Measurements from ENCODE around the gene KRTAP10-2.

Gene KRTAP10-2

GRCh38 chr21:44549525-44550211 lies 1.6 kb downstream of the KRTAP10-2 start:
- Histone ChIP-seq H2AFZ (ENCODE audit: low read depth) (no peak overlapping the region), H3K27me3 (ENCODE audit: insufficient read depth, low read depth) (peaks cover 68% of the 10 kb centered on the region), H3K27ac (no peak overlapping the region), H3K36me3 (ENCODE audit: insufficient read depth) (no peaks in the 10 kb centered on the region), H4K20me1 (ENCODE audit: insufficient read depth) (no peaks in the 10 kb centered on the region), H3K9ac (no peak overlapping the region), H3K4me1 (ENCODE audit: low read depth, poor library complexity, severe bottlenecking) (no peaks in the 10 kb centered on the region), H3K4me2 (no peak overlapping the region), H3K79me2 (ENCODE audit: insufficient read depth, low read depth) (no peaks in the 10 kb centered on the region), H3K4me3 (IDR thresholded peaks at IDR 0.05; ENCODE audit: insufficient read depth, low read depth, low read length) (no peak overlapping the region)
- TF ChIP-seq, protein P1, sequence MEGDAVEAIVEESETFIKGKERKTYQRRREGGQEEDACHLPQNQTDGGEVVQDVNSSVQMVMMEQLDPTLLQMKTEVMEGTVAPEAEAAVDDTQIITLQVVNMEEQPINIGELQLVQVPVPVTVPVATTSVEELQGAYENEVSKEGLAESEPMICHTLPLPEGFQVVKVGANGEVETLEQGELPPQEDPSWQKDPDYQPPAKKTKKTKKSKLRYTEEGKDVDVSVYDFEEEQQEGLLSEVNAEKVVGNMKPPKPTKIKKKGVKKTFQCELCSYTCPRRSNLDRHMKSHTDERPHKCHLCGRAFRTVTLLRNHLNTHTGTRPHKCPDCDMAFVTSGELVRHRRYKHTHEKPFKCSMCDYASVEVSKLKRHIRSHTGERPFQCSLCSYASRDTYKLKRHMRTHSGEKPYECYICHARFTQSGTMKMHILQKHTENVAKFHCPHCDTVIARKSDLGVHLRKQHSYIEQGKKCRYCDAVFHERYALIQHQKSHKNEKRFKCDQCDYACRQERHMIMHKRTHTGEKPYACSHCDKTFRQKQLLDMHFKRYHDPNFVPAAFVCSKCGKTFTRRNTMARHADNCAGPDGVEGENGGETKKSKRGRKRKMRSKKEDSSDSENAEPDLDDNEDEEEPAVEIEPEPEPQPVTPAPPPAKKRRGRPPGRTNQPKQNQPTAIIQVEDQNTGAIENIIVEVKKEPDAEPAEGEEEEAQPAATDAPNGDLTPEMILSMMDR (conservative IDR thresholded peaks at IDR 0.05; ENCODE audit: low read depth, low read length), result no peak

DNA sequence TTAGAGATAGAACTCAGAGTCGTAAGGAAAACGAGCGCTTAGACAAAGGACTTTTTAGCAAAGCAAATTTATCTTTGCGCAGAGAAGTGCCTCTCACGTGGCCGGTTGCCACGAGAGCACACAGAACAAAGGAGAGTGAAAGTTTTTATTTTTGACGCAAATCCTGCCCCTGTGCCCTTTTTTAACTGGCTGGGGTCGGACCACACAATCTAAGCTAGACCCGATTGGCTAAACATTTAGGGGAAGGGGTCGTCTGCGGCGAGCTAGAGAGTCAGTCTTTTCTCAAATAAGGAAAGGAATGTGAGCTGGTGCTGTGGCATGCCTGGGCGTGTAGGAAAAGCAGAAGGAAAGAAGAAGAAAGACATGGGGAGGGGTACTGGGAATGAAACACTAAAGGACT lies 2.4 kb downstream of the KRTAP10-2 start:
- H3K4me2 ChIP-seq, result no peak overlapping the region
- TF ChIP-seq, protein P1 (conservative IDR thresholded peaks at IDR 0.05; ENCODE audit: low read depth, low read length), result no peak
- H3K27me3 ChIP-seq (ENCODE audit: insufficient read depth, low read depth), result peaks cover 68% of the 10 kb centered on the region
- no peak overlapping the region for H3K4me3 ChIP-seq (IDR thresholded peaks at IDR 0.05; ENCODE audit: insufficient read depth, low read depth, low read length)
- no peaks in the 10 kb centered on the region for H3K79me2 ChIP-seq (ENCODE audit: insufficient read depth, low read depth)
- no peaks in the 10 kb centered on the region for H4K20me1 ChIP-seq (ENCODE audit: insufficient read depth)
- no peak overlapping the region for H2AFZ ChIP-seq (ENCODE audit: low read depth)
- H3K9ac ChIP-seq, result no peak overlapping the region
- no peaks in the 10 kb centered on the region for H3K4me1 ChIP-seq (ENCODE audit: low read depth, poor library complexity, severe bottlenecking)
- H3K27ac ChIP-seq, result no peak overlapping the region
- H3K36me3 ChIP-seq (ENCODE audit: insufficient read depth), result no peaks in the 10 kb centered on the region

DNA sequence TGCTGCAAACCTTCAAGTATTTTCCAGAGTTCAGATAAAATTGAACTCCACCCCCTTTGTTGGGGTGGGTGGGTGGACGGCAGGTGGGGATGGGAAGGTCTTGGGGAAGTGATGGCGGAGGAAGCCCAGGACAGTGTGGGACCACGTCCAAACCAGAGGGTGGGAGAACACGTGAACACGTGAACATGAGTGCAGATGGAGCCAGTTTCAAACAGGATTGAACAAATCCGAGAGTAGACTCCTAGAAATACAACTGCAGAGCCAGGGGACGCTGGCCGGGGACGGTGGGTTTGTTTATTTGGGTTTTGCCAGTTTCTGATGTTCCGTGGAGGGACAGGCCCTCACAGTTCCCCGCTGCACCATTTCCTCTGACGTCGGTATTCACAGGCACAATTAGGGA lies 2.9 kb downstream of the KRTAP10-2 start:
- H3K4me1 ChIP-seq (ENCODE audit: low read depth, poor library complexity, severe bottlenecking), result no peaks in the 10 kb centered on the region

GRCh38 chr21:44547656-44548331 lies 3.5 kb downstream of the KRTAP10-2 start:
- Histone ChIP-seq H3K4me3 (IDR thresholded peaks at IDR 0.05; ENCODE audit: insufficient read depth, low read depth, low read length) (no peak overlapping the region), H3K4me2 (no peak overlapping the region), H3K36me3 (ENCODE audit: insufficient read depth) (no peaks in the 10 kb centered on the region), H3K9ac (no peak overlapping the region), H3K27ac (no peak overlapping the region), H2AFZ (ENCODE audit: low read depth) (no peak overlapping the region), H3K27me3 (ENCODE audit: insufficient read depth, low read depth) (peaks cover 67% of the 10 kb centered on the region; the same call in 1 of the 2 replicates), H3K4me1 (ENCODE audit: low read depth, poor library complexity, severe bottlenecking) (no peaks in the 10 kb centered on the region), H3K79me2 (ENCODE audit: insufficient read depth, low read depth) (no peaks in the 10 kb centered on the region), H4K20me1 (ENCODE audit: insufficient read depth) (no peaks in the 10 kb centered on the region)
- TF ChIP-seq, protein P1 (conservative IDR thresholded peaks at IDR 0.05; ENCODE audit: low read depth, low read length), result no peak

More for the DNA sequence above, 2.9 kb downstream of the KRTAP10-2 start:
- no peak overlapping the region for H2AFZ ChIP-seq (ENCODE audit: low read depth)
- H3K36me3 ChIP-seq (ENCODE audit: insufficient read depth), result no peaks in the 10 kb centered on the region
- H3K9ac ChIP-seq, result no peak overlapping the region
- H4K20me1 ChIP-seq (ENCODE audit: insufficient read depth), result no peaks in the 10 kb centered on the region
- H3K4me3 ChIP-seq (IDR thresholded peaks at IDR 0.05; ENCODE audit: insufficient read depth, low read depth, low read length), result no peak overlapping the region
- peaks cover 68% of the 10 kb centered on the region for H3K27me3 ChIP-seq (ENCODE audit: insufficient read depth, low read depth)
- no peak overlapping the region for H3K27ac ChIP-seq
- TF ChIP-seq, protein P1 (conservative IDR thresholded peaks at IDR 0.05; ENCODE audit: low read depth, low read length), result no peak
- H3K79me2 ChIP-seq (ENCODE audit: insufficient read depth, low read depth), result no peaks in the 10 kb centered on the region
- H3K4me2 ChIP-seq, result no peak overlapping the region
